ENCODE data around the gene SHISA8.

SHISA8 gene

GRCh38 chr22:41907436-41908401, 7.2 kb downstream of the SHISA8 start (continued):
- TF ChIP-seq ZNF211 (tag by site-specific recombination; IDR thresholded peaks at IDR 0.05; ENCODE audit: low read depth) (no peak), GLIS2 (tag by site-specific recombination; IDR thresholded peaks at IDR 0.05) (no peak), YY2 (tag by site-specific recombination; IDR thresholded peaks at IDR 0.05) (no peak), ZNF404 (tag by site-specific recombination; IDR thresholded peaks at IDR 0.05) (no peak), ZNF274 (IDR thresholded peaks at IDR 0.05; ENCODE audit: low read length) (no peak), ZNF274 (tag by site-specific recombination; IDR thresholded peaks at IDR 0.05; ENCODE audit: borderline replicate concordance) (no peak), SP7 (tag by site-specific recombination; IDR thresholded peaks at IDR 0.05) (no peak), ZNF791 (tag by site-specific recombination; IDR thresholded peaks at IDR 0.05) (no peak), OVOL3 (tag by site-specific recombination; IDR thresholded peaks at IDR 0.05) (no peak), KLF10 (tag by site-specific recombination; IDR thresholded peaks at IDR 0.05) (no peak)

GRCh38 chr22:41906822-41907221, 8.1 kb downstream of the SHISA8 start:
- no peak for TF ChIP-seq ZNF610 (tag by site-specific recombination; IDR thresholded peaks at IDR 0.05; ENCODE audit: borderline replicate concordance)
- 0 out of 2 replicates have a peak, but pooled peaks have one; percentile 14 for TF ChIP-seq ZIC2 (tag by site-specific recombination; IDR thresholded peaks at IDR 0.05)
- TF ChIP-seq GLIS1 (tag by site-specific recombination; IDR thresholded peaks at IDR 0.05): peak; percentile 62
- no peak for TF ChIP-seq ZNF18 (tag by site-specific recombination; IDR thresholded peaks at IDR 0.05)
- Histone ChIP-seq H3K9me3 (ENCODE audit: control insufficient read depth, insufficient read depth, low read depth, low read length) (no peaks in the 10 kb centered on the region), H3K36me3 (ENCODE audit: control insufficient read depth in 2 of 2, insufficient read depth in 1 of 2, low read length in 2 of 2) (peaks cover 3 to 58% of the 10 kb centered on the region in 2 experiments; a peak in 2 of 3 replicates), H3K27ac (ENCODE audit: extremely low read depth, low read depth, low read length) (no peak overlapping the region), H3K4me3 (ENCODE audit: low read depth, low read length) (no peak overlapping the region), H3K4me1 (ENCODE audit: control insufficient read depth, insufficient read depth, low read length) (no peaks in the 10 kb centered on the region)
- ChIA-PET POLR2A (interaction anchor here (1.5 to 3.3 kb wide), 2 partner anchors 12 to 43 kb away, joined by 3 to 10 read pairs; no protein-coding TSS in a partner anchor), CTCF (interaction anchor here (0.5 kb wide), 1 partner anchor 1058 kb away, joined by 4 read pairs; no protein-coding TSS in a partner anchor)

GRCh38 chr22:41905411-41906202, 9.3 kb downstream of the SHISA8 start:
- no peak for TF ChIP-seq ZNF362 (tag by site-specific recombination; IDR thresholded peaks at IDR 0.05)
- no peak for TF ChIP-seq KLF10 (tag by site-specific recombination; IDR thresholded peaks at IDR 0.05)
- no peak for TF ChIP-seq ZNF174 (tag by site-specific recombination; IDR thresholded peaks at IDR 0.05)
- 0 out of 2 replicates have a peak, but pooled peaks have one; percentile 18 for TF ChIP-seq CTCF (tag by site-specific recombination; IDR thresholded peaks at IDR 0.05)
- peak; percentile 52; the same call in 1 of the 2 replicates for TF ChIP-seq PRDM10 (tag by site-specific recombination; IDR thresholded peaks at IDR 0.05)
- 0 out of 2 replicates have a peak, but pooled peaks have one; percentile 8 for TF ChIP-seq ZIC2 (tag by site-specific recombination; IDR thresholded peaks at IDR 0.05)
- TF ChIP-seq ZFHX2 (tag by site-specific recombination; conservative IDR thresholded peaks at IDR 0.05): no peak
- no peak for TF ChIP-seq BCL11B (tag by site-specific recombination; IDR thresholded peaks at IDR 0.05; ENCODE audit: low read depth)
- POLR2A ChIA-PET: interaction anchor here (3.3 kb wide), 1 partner anchor 11 kb away, joined by 10 read pairs; no protein-coding TSS in a partner anchor
- CTCF ChIA-PET: interaction anchor here (1.5 to 2.9 kb wide), 2 partner anchors 35 to 208 kb away, joined by 3 to 13 read pairs; no protein-coding TSS in a partner anchor
- Histone ChIP-seq H3K27ac (ENCODE audit: extremely low read depth, low read depth, low read length) (no peak overlapping the region), H3K4me3 (ENCODE audit: low read depth, low read length) (no peak overlapping the region), H3K4me1 (ENCODE audit: control insufficient read depth, insufficient read depth, low read length) (no peaks in the 10 kb centered on the region), H3K9me3 (ENCODE audit: control insufficient read depth, insufficient read depth, low read depth, low read length) (no peaks in the 10 kb centered on the region), H3K36me3 (ENCODE audit: control insufficient read depth in 2 of 2, insufficient read depth in 1 of 2, low read length in 2 of 2) (peaks cover 3 to 65% of the 10 kb centered on the region in 2 experiments; a peak in 2 of 3 replicates)

Measured in HEK293 (cell line).